ENCODE measurements around the gene RABGEF1.
"Not testable (repeated sequence)": the region's sequence is repeated elsewhere in the genome, so short reads cannot be mapped to it uniquely, and the experiment has no call there.

RABGEF1 gene

GRCh38 chr7:66824041-66824440 lies 83.5 kb downstream of the RABGEF1 start:
- H3K27ac ChIP-seq, result no peak overlapping the region
- TF ChIP-seq CTCF (conservative IDR thresholded peaks at IDR 0.05) (no peak), ZFX (IDR thresholded peaks at IDR 0.05) (no peak)

GRCh38 chr7:66825538-66825937 lies 85.0 kb downstream of the RABGEF1 start:
- not testable (repeated sequence) for H3K27ac ChIP-seq

DNA sequence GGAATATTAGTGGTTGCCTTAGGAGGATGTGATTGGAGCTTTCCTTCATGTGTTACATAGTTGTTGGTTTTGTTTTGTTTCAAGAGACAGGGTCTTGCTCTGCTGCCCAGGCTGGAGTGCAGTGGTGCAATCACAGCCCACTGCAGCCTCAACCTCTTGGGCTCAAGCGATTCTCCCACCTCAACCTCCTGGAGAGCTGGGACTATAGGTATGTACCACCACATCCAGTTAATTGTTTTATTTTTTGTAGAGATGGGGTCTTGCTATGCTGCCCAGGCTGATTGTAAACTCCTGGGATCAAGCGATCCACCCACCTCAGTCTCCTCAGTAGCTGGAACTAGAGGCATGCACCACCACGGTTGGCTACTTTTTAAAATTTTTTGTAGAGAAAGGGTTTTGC lies 86.1 kb downstream of the RABGEF1 start:
- TF ChIP-seq CTCF (conservative IDR thresholded peaks at IDR 0.05) (no peak), ZFX (IDR thresholded peaks at IDR 0.05) (no peak)
- no peak overlapping the region for H3K27ac ChIP-seq

- not testable (repeated sequence) for H3K27ac ChIP-seq
These were observed 90.4 kb downstream of the RABGEF1 start for GRCh38 chr7:66830976-66831375.

GRCh38 chr7:66832531-66833351 lies 92.2 kb downstream of the RABGEF1 start:
- no peak overlapping the region for H3K27ac ChIP-seq
- TF ChIP-seq ZFX (IDR thresholded peaks at IDR 0.05) (no peak), CTCF (conservative IDR thresholded peaks at IDR 0.05) (no peak)

DNA sequence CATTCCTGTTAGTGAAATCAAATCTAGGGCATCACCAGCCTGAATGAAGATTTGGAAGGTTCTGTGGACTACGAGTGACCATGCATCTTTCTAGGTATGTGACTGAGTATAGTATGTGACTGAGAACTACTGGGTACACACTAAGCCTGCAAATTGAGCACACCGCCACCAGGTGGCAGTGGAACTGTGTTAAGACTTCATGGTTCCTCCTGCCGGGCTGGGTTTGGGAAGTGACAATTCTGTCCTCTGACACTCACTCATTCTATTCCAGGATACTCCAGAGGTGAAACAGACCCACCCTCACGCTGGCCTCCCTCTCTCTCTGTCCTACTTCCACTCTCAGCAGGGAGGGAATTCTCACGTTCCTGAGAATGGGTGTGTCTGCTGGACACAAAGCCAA lies 96.5 kb downstream of the RABGEF1 start:
- TF ChIP-seq ZFX (IDR thresholded peaks at IDR 0.05), result no peak
- no peak; the same call in 1 of the 2 replicates for TF ChIP-seq CTCF (conservative IDR thresholded peaks at IDR 0.05)

DNA sequence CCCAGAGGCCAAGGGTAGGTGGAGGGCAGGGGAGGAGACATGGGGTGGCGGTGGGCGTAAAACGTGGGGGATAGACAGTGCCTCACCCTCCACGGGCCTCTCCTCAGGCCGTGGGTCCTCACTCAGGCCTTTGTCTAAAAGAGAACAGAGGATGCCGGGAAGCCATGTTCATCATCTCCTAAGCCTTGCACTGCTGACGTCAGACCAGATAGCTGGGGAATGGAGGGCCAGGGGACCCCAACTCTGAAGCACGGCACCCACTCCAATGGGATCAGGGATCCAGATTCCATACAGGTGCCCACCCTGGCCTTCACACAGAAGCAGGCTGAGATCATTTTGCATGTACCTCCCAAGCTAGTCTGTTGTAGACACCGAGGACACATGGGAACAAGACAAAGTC lies 97.1 kb downstream of the RABGEF1 start:
- no peak overlapping the region for H3K27ac ChIP-seq
- no peak for TF ChIP-seq ZFX (IDR thresholded peaks at IDR 0.05)
- no peak for TF ChIP-seq CTCF (conservative IDR thresholded peaks at IDR 0.05)

More for the DNA sequence above, 96.5 kb downstream of the RABGEF1 start:
- no peak overlapping the region for H3K27ac ChIP-seq

DNA sequence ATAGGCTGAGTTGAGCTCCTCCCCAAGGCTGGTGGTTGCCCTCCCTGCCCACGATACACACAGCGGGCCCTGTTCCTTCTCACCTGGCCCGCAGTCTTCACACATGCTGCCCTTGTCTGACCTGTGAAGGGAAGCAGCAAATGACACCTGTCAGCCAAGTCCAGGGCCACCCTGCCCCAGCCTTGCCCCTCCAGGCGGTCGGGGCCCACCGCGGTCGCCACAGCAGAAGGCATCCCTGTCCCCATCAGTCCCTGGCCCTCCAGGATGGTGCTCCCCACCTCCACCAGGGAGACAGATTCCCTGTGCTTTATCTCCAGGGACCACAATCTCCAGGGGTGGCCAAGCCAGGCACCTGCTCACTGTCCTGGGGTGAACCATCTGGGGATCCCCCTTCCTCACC lies 99.3 kb downstream of the RABGEF1 start:
- no peak for TF ChIP-seq CTCF (conservative IDR thresholded peaks at IDR 0.05)
- no peak for TF ChIP-seq ZFX (IDR thresholded peaks at IDR 0.05)
- no peak overlapping the region for H3K27ac ChIP-seq
